ENCODE measurements around the gene SLC25A5. TPM values are rescaled to one million over a fixed set of nuclear protein-coding genes. Genes with fewer than 3 reads are reported as not detected.

The SLC25A5 gene
- total RNA-seq, 1 experiment from 2014 or later: 573 TPM

DNA sequence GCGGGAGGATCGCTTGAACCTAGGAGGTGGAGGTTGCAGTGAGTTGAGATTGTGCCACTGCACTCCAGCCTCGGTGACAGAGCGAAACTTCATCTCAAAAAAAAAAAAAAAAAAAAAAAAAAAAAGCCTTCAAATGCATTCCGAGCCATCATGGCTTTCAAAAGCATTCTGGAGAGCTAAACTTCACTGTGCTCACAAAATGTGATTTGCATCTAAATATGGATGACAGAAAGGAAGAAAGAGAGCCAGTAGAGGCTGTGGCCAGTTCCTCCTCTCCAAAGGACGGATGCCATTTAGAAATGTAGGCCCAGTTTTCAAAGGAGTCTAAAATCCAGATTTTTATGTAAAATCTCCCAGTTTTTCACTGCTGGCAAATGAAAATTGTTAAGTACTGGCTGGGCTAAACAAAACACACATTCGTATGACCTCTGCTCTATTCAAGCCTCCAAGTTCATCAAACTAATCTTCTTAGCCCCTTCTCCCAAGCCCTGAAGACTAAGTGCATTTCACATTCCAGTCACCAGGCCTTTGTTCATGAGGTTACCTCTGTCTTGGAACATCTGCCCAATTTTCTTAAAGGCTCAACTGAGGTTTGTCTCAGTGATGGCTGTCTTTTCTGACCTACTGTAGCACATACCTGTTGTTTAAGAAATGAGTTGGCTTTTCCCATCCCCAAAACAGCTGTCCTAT lies 47.1 kb upstream of the SLC25A5 start:
- H3K36me3 Mint-ChIP-seq: no peaks in the 10 kb centered on the region
- CTCF ChIA-PET: interaction anchor here (0.6 to 1.5 kb wide), 2 partner anchors 61 to 154 kb away, joined by 3 to 4 read pairs; no protein-coding TSS in a partner anchor
- H3K27ac Mint-ChIP-seq: no peak overlapping the region

DNA sequence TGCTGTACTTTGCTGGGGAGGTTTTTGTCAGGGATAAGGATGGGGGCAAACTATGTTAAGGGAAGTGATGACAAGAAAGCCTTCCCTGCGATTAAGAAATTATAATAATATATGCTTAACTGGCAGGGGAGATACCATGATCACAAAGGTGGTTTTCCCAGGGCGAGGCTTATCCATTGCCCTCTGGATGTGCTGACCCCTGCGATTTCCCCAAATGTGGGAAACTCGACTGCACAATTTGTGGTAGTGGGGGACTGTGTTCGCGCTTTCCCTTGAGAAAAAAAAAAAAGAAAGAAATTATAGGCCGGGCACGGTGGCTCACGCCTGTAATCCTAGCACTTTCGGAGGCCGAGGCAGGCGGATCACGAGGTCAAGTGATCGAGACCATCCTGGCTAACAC lies 44.6 kb upstream of the SLC25A5 start:
- CTCF ChIA-PET: no interaction called here
- Mint-ChIP-seq H3K4me1 (peaks cover 21% of the 10 kb centered on the region), H3K4me3 (no peak overlapping the region), H3K9me3 (no peaks in the 10 kb centered on the region), H3K27ac (no peak overlapping the region), H3K36me3 (no peaks in the 10 kb centered on the region; the same call in 1 of the 2 replicates), H3K27me3 (ENCODE audit: low read depth) (no peaks in the 10 kb centered on the region)
- ATAC-seq: no peak
- DNase-seq (ENCODE audit: low spot score): no peak
- POLR2A ChIA-PET: no interaction called here
- no peak for TF ChIP-seq GRHL2 (CRISPR knock-in tag; IDR thresholded peaks at IDR 0.05; ENCODE audit: insufficient replicate concordance, severe bottlenecking)
- no peak for TF ChIP-seq CREM (CRISPR knock-in tag; IDR thresholded peaks at IDR 0.05)
- TF ChIP-seq SMAD3 (CRISPR knock-in tag; IDR thresholded peaks at IDR 0.05; ENCODE audit: borderline replicate concordance): no peak
- TF ChIP-seq, protein P1, sequence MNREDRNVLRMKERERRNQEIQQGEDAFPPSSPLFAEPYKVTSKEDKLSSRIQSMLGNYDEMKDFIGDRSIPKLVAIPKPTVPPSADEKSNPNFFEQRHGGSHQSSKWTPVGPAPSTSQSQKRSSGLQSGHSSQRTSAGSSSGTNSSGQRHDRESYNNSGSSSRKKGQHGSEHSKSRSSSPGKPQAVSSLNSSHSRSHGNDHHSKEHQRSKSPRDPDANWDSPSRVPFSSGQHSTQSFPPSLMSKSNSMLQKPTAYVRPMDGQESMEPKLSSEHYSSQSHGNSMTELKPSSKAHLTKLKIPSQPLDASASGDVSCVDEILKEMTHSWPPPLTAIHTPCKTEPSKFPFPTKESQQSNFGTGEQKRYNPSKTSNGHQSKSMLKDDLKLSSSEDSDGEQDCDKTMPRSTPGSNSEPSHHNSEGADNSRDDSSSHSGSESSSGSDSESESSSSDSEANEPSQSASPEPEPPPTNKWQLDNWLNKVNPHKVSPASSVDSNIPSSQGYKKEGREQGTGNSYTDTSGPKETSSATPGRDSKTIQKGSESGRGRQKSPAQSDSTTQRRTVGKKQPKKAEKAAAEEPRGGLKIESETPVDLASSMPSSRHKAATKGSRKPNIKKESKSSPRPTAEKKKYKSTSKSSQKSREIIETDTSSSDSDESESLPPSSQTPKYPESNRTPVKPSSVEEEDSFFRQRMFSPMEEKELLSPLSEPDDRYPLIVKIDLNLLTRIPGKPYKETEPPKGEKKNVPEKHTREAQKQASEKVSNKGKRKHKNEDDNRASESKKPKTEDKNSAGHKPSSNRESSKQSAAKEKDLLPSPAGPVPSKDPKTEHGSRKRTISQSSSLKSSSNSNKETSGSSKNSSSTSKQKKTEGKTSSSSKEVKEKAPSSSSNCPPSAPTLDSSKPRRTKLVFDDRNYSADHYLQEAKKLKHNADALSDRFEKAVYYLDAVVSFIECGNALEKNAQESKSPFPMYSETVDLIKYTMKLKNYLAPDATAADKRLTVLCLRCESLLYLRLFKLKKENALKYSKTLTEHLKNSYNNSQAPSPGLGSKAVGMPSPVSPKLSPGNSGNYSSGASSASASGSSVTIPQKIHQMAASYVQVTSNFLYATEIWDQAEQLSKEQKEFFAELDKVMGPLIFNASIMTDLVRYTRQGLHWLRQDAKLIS (CRISPR knock-in tag; IDR thresholded peaks at IDR 0.05; ENCODE audit: borderline replicate concordance): no peak
- TF ChIP-seq FOXK1 (CRISPR knock-in tag; IDR thresholded peaks at IDR 0.05): no peak
- TF ChIP-seq TCF7 (CRISPR knock-in tag; IDR thresholded peaks at IDR 0.05; ENCODE audit: low read depth): no peak
- TF ChIP-seq, protein P2, sequence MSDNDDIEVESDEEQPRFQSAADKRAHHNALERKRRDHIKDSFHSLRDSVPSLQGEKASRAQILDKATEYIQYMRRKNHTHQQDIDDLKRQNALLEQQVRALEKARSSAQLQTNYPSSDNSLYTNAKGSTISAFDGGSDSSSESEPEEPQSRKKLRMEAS (CRISPR knock-in tag; IDR thresholded peaks at IDR 0.05): no peak
- no peak for TF ChIP-seq JAZF1 (CRISPR knock-in tag; IDR thresholded peaks at IDR 0.05)
- no peak for TF ChIP-seq ZNF138 (CRISPR knock-in tag; conservative IDR thresholded peaks at IDR 0.05)

More for the DNA sequence above, 47.1 kb upstream of the SLC25A5 start:
- no peaks in the 10 kb centered on the region for H3K27me3 Mint-ChIP-seq (ENCODE audit: low read depth)
- peaks cover 22% of the 10 kb centered on the region for H3K4me1 Mint-ChIP-seq
- TF ChIP-seq, protein P3, sequence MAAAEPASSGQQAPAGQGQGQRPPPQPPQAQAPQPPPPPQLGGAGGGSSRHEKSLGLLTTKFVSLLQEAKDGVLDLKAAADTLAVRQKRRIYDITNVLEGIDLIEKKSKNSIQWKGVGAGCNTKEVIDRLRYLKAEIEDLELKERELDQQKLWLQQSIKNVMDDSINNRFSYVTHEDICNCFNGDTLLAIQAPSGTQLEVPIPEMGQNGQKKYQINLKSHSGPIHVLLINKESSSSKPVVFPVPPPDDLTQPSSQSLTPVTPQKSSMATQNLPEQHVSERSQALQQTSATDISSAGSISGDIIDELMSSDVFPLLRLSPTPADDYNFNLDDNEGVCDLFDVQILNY (CRISPR knock-in tag; IDR thresholded peaks at IDR 0.05): no peak
- no peak for TF ChIP-seq ZNF138 (CRISPR knock-in tag; conservative IDR thresholded peaks at IDR 0.05)
- TF ChIP-seq JAZF1 (CRISPR knock-in tag; IDR thresholded peaks at IDR 0.05): no peak
- TF ChIP-seq, protein P4, sequence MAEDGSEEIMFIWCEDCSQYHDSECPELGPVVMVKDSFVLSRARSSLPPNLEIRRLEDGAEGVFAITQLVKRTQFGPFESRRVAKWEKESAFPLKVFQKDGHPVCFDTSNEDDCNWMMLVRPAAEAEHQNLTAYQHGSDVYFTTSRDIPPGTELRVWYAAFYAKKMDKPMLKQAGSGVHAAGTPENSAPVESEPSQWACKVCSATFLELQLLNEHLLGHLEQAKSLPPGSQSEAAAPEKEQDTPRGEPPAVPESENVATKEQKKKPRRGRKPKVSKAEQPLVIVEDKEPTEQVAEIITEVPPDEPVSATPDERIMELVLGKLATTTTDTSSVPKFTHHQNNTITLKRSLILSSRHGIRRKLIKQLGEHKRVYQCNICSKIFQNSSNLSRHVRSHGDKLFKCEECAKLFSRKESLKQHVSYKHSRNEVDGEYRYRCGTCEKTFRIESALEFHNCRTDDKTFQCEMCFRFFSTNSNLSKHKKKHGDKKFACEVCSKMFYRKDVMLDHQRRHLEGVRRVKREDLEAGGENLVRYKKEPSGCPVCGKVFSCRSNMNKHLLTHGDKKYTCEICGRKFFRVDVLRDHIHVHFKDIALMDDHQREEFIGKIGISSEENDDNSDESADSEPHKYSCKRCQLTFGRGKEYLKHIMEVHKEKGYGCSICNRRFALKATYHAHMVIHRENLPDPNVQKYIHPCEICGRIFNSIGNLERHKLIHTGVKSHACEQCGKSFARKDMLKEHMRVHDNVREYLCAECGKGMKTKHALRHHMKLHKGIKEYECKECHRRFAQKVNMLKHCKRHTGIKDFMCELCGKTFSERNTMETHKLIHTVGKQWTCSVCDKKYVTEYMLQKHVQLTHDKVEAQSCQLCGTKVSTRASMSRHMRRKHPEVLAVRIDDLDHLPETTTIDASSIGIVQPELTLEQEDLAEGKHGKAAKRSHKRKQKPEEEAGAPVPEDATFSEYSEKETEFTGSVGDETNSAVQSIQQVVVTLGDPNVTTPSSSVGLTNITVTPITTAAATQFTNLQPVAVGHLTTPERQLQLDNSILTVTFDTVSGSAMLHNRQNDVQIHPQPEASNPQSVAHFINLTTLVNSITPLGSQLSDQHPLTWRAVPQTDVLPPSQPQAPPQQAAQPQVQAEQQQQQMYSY (CRISPR knock-in tag; IDR thresholded peaks at IDR 0.05): no peak
- no peak for TF ChIP-seq GABPB1 (CRISPR knock-in tag; IDR thresholded peaks at IDR 0.05)
- no peak for TF ChIP-seq ATF1 (CRISPR knock-in tag; IDR thresholded peaks at IDR 0.05)
- TF ChIP-seq, protein P5, sequence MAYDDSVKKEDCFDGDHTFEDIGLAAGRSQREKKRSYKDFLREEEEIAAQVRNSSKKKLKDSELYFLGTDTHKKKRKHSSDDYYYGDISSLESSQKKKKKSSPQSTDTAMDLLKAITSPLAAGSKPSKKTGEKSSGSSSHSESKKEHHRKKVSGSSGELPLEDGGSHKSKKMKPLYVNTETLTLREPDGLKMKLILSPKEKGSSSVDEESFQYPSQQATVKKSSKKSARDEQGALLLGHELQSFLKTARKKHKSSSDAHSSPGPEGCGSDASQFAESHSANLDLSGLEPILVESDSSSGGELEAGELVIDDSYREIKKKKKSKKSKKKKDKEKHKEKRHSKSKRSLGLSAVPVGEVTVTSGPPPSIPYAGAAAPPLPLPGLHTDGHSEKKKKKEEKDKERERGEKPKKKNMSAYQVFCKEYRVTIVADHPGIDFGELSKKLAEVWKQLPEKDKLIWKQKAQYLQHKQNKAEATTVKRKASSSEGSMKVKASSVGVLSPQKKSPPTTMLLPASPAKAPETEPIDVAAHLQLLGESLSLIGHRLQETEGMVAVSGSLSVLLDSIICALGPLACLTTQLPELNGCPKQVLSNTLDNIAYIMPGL (CRISPR knock-in tag; IDR thresholded peaks at IDR 0.05): no peak
- no peak for TF ChIP-seq OVOL2 (CRISPR knock-in tag; IDR thresholded peaks at IDR 0.05; ENCODE audit: borderline replicate concordance)
- no peak for TF ChIP-seq JUN (CRISPR knock-in tag; IDR thresholded peaks at IDR 0.05)
- TF ChIP-seq, protein P6, sequence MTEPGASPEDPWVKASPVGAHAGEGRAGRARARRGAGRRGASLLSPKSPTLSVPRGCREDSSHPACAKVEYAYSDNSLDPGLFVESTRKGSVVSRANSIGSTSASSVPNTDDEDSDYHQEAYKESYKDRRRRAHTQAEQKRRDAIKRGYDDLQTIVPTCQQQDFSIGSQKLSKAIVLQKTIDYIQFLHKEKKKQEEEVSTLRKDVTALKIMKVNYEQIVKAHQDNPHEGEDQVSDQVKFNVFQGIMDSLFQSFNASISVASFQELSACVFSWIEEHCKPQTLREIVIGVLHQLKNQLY (CRISPR knock-in tag; IDR thresholded peaks at IDR 0.05): no peak
- no peak for TF ChIP-seq SP1 (CRISPR knock-in tag; conservative IDR thresholded peaks at IDR 0.05)
- TF ChIP-seq SMAD3 (CRISPR knock-in tag; IDR thresholded peaks at IDR 0.05; ENCODE audit: borderline replicate concordance): no peak
- TF ChIP-seq, protein P7, sequence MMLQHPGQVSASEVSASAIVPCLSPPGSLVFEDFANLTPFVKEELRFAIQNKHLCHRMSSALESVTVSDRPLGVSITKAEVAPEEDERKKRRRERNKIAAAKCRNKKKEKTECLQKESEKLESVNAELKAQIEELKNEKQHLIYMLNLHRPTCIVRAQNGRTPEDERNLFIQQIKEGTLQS (CRISPR knock-in tag; conservative IDR thresholded peaks at IDR 0.05): no peak
- TF ChIP-seq NFYB (CRISPR knock-in tag; conservative IDR thresholded peaks at IDR 0.05; ENCODE audit: low read depth): no peak
- TF ChIP-seq FOXP1 (CRISPR knock-in tag; IDR thresholded peaks at IDR 0.05; ENCODE audit: borderline replicate concordance): no peak
- TF ChIP-seq NFATC4 (CRISPR knock-in tag; IDR thresholded peaks at IDR 0.05): no peak
- TF ChIP-seq, protein P8, sequence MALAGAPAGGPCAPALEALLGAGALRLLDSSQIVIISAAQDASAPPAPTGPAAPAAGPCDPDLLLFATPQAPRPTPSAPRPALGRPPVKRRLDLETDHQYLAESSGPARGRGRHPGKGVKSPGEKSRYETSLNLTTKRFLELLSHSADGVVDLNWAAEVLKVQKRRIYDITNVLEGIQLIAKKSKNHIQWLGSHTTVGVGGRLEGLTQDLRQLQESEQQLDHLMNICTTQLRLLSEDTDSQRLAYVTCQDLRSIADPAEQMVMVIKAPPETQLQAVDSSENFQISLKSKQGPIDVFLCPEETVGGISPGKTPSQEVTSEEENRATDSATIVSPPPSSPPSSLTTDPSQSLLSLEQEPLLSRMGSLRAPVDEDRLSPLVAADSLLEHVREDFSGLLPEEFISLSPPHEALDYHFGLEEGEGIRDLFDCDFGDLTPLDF (CRISPR knock-in tag; IDR thresholded peaks at IDR 0.05): no peak
- POLR2A ChIA-PET: no interaction called here
- no peaks in the 10 kb centered on the region for H3K9me3 Mint-ChIP-seq
- H3K4me3 Mint-ChIP-seq: no peak overlapping the region
- DNase-seq (ENCODE audit: low spot score) (no peak), ATAC-seq (no peak)
